ENCODE data around the gene FCHSD2.

GRCh38 chr11:73001615-73002014 is 140.5 kb downstream of the FCHSD2 start:
- TF ChIP-seq CTCF (optimal IDR thresholded peaks at IDR 0.05 in 1 of 3, IDR thresholded peaks at IDR 0.05 in 1 of 3, conservative IDR thresholded peaks at IDR 0.05 in 1 of 3; ENCODE audit: extremely low read depth in 1 of 3, insufficient read depth in 2 of 3, low read length in 3 of 3) (no peak), EZH2 (IDR thresholded peaks at IDR 0.05; ENCODE audit: low read length) (no peak)
